Nephron progenitor cell (in vitro differentiated cells): ENCODE data around the gene CERS6.

Source experiments
- DNase-seq: peaks from one replicate; pipeline ENCODE4 v3.0.0; 2021
- H3K27ac Mint-ChIP-seq: 2 replicates; pipeline ENCODE4 v1.8.0; 2021; ENCODE audit warnings: mild to moderate bottlenecking, moderate library complexity, mixed read lengths
- H3K27me3 Mint-ChIP-seq: 2 replicates; pipeline ENCODE4 v1.8.0; 2021; ENCODE audit warnings: mild to moderate bottlenecking, low read depth, mixed read lengths; ENCODE audit not compliant: poor library complexity
- H3K36me3 Mint-ChIP-seq: 2 replicates; pipeline ENCODE4 v1.8.0; 2021; ENCODE audit warnings: low read depth, mixed read lengths
- H3K4me1 Mint-ChIP-seq: 2 replicates; pipeline ENCODE4 v1.8.0; 2021; ENCODE audit warnings: mixed read lengths
- H3K4me3 Mint-ChIP-seq: 2 replicates; pipeline ENCODE4 v1.8.0; 2021; ENCODE audit warnings: mild to moderate bottlenecking, moderate library complexity, mixed read lengths
- H3K9me3 Mint-ChIP-seq: 2 replicates; pipeline ENCODE4 v1.8.0; 2021; ENCODE audit warnings: mild to moderate bottlenecking, moderate library complexity, mixed read lengths
- TF ChIP-seq, protein P1 (sequence below): fragments of 200-600 bp; sonication (generic); IDR thresholded peaks from 2 replicates; pipeline ENCODE4 v1.5.0; 2021; ENCODE audit warnings: antibody characterized with exemption

CERS6 gene

DNA sequence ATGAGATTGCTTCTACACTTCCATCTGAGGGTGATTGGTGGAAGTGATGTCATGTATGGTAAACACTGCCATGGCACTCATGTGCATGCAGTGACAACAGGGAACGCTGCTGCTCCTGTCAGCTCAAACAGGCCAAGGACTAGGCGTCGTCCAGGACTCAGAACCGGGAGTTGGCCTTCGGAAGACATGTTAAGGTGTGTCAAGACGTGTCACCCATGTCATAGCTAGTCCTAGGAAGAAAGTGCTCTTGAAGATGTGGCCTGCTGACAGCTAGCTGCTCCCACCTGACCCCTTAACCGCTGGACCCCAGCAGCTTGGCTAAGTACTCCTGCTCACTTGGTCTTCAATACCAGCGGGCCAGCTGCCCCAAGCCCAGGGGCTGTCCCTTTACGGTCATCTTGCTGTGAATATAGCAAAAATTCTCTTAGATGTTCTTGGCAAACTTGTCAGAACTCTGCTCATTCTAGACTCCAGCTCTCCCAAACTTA lies 340.1 kb downstream of the CERS6 start:
- H3K4me1 Mint-ChIP-seq: peaks cover 21% of the 10 kb centered on the region
- peaks cover 2% of the 10 kb centered on the region for H3K27me3 Mint-ChIP-seq
- no peak for DNase-seq
- TF ChIP-seq, protein P1, sequence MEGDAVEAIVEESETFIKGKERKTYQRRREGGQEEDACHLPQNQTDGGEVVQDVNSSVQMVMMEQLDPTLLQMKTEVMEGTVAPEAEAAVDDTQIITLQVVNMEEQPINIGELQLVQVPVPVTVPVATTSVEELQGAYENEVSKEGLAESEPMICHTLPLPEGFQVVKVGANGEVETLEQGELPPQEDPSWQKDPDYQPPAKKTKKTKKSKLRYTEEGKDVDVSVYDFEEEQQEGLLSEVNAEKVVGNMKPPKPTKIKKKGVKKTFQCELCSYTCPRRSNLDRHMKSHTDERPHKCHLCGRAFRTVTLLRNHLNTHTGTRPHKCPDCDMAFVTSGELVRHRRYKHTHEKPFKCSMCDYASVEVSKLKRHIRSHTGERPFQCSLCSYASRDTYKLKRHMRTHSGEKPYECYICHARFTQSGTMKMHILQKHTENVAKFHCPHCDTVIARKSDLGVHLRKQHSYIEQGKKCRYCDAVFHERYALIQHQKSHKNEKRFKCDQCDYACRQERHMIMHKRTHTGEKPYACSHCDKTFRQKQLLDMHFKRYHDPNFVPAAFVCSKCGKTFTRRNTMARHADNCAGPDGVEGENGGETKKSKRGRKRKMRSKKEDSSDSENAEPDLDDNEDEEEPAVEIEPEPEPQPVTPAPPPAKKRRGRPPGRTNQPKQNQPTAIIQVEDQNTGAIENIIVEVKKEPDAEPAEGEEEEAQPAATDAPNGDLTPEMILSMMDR: no peak
- peak overlapping the region; percentile 3 for H3K27ac Mint-ChIP-seq
- no peaks in the 10 kb centered on the region for H3K36me3 Mint-ChIP-seq
- H3K4me3 Mint-ChIP-seq: no peak overlapping the region
- H3K9me3 Mint-ChIP-seq: no peaks in the 10 kb centered on the region

DNA sequence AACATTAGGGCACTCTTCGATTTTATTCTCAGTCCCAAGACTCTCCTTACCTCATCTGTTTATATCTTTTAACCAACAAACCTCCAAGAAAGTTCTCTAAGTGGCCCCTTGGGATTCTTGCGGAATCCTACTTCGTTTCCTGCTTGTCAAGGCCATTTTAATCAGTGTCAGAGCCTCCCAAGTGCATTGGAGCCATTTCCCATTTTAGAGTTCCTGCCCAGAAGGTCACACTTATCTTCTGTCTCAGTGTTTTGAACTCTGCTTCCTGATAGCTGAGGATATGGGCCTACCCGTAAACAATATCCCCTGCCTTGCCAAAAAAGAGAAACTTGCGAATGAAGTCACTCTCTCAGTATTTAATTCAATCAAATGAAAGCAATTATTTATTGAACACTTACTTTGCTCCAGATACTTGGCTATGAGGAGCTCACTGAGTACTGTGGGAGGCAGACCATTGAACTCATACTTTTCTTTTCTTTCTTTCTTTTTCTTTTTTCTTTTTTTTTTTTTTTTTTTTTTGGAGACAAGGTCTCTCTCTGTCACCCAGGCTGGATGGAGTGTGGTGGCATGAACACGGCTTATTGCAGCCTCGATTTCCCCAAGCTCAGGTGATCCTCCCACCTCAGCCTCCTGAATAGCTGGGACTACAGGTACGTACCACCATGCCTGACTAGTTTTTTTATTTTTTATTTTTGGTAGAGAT lies 340.7 kb downstream of the CERS6 start:
- Mint-ChIP-seq H3K36me3 (no peaks in the 10 kb centered on the region), H3K4me1 (peaks cover 21% of the 10 kb centered on the region), H3K9me3 (no peaks in the 10 kb centered on the region), H3K4me3 (no peak overlapping the region), H3K27ac (peak overlapping the region; percentile 3), H3K27me3 (peaks cover 2% of the 10 kb centered on the region)
- TF ChIP-seq, protein P1: no peak
- no peak for DNase-seq

DNA sequence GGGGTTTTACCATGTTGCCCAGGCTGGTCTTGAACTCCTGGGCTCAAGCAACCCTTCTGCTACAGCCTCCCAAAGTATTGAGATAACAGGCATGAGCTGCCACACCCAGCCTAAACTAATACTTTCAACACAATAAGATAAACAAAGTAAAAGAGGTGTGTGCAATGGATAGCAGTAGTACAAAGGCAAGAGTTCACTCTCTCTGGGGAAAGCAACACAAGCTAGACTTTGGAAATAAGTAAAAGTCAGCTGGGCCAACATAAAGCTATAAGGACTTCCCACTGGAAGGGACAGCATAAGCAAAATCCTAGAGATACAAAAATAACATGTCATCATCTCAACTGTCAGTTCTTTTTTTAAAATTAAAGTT lies 341.2 kb downstream of the CERS6 start:
- H3K4me3 Mint-ChIP-seq: no peak overlapping the region
- peaks cover 21% of the 10 kb centered on the region for H3K4me1 Mint-ChIP-seq
- no peak overlapping the region for H3K27ac Mint-ChIP-seq
- H3K9me3 Mint-ChIP-seq: no peaks in the 10 kb centered on the region
- no peaks in the 10 kb centered on the region for H3K36me3 Mint-ChIP-seq
- H3K27me3 Mint-ChIP-seq: peaks cover 2% of the 10 kb centered on the region
- no peak for DNase-seq
- TF ChIP-seq, protein P1: no peak

DNA sequence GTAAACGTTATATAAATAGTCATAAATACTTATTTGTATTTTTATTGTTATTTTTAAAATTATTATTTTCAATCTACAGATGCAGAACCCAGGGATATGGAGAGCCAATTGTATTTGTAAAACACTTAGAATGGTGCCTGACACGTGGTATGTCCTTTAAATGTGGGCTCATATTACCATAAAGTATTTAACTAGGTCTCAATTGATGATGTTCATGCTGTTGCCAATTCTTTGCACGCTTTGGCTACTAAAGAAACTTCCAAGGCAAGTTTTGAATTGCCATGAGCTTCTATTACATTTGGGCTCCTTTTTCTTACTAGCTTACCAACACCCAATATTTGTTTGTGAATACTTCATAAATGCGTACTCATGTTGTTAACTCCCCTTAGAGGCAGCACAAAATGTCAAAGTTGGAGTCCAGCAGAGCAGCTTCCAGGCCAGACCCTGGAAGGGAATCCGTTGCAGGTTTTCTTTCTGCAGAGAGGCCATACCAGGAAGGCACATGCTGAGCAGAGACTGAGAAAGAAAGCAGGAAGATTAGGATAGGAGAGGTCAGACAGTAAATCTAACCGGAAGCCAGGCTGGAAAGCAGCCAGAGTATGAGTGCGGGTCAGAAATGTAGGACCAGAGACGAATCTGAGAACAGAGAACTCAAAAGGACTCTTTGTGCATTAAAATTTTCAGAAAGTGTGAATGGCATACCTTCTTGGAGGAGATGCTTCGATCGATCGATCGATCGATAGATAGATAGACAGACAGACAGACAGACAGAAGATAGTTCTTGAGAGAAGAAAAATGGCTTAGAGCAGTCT lies 342.2 kb downstream of the CERS6 start:
- H3K36me3 Mint-ChIP-seq: no peaks in the 10 kb centered on the region
- H3K27me3 Mint-ChIP-seq: no peaks in the 10 kb centered on the region
- TF ChIP-seq, protein P1: no peak
- no peaks in the 10 kb centered on the region for H3K9me3 Mint-ChIP-seq
- H3K4me3 Mint-ChIP-seq: no peak overlapping the region
- no peak for DNase-seq
- H3K4me1 Mint-ChIP-seq: peaks cover 25% of the 10 kb centered on the region
- no peak overlapping the region for H3K27ac Mint-ChIP-seq

DNA sequence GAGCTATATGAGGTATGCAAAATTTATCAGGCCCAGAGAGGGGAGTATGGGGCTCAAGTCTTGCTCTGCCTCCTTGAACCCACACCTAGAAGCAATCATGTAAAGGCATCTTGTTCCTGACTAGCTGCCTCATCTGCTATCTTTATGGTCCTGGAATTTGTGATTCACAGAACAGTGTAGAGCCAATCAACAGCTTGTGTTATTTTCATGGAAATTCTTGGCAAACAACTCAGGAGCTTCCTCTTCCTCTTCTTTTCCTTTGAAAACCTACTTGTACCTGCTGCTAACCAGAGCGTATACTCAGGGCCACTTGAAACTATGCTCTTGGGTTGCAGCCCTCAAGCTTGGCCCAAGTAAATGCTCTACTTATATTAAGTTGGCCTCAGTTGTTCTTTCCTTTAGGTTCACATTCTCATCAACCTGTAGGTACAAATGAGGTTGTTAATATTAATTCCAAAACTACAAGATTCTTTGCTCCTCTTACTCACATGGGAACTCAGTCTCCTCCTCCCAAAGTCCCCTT lies 342.9 kb downstream of the CERS6 start:
- DNase-seq: no peak
- H3K36me3 Mint-ChIP-seq: no peaks in the 10 kb centered on the region
- H3K9me3 Mint-ChIP-seq: no peaks in the 10 kb centered on the region
- TF ChIP-seq, protein P1: no peak
- no peak overlapping the region for H3K4me3 Mint-ChIP-seq
- no peaks in the 10 kb centered on the region for H3K27me3 Mint-ChIP-seq
- H3K4me1 Mint-ChIP-seq: peaks cover 25% of the 10 kb centered on the region
- no peak overlapping the region for H3K27ac Mint-ChIP-seq
